GM13976 (cell line): ENCODE measurements around the gene PDE4D.

Experiments used
- DNase-seq: peaks from one replicate; pipeline ENCODE4 v3.0.0; 2012; ENCODE audit warnings: low spot score
- in situ Hi-C: fragments of 300-500 bp; cut with MboI; formaldehyde crosslinking; loops from one replicate; pipeline ENCODE4 v1.12.0; 2022; ENCODE audit warnings: low sequenced_read_pairs, mixed read lengths, inconsistent platforms; ENCODE audit not compliant: unreplicated experiment
- TF ChIP-seq, protein P1 (sequence below): IDR thresholded peaks from 2 replicates; pipeline ENCODE4 v1.5.1; 2012; ENCODE audit warnings: borderline replicate concordance, mild to moderate bottlenecking; ENCODE audit not compliant: insufficient read depth; ENCODE audit errors: extremely low read depth, missing control alignments, control extremely low read depth

PDE4D gene

DNA sequence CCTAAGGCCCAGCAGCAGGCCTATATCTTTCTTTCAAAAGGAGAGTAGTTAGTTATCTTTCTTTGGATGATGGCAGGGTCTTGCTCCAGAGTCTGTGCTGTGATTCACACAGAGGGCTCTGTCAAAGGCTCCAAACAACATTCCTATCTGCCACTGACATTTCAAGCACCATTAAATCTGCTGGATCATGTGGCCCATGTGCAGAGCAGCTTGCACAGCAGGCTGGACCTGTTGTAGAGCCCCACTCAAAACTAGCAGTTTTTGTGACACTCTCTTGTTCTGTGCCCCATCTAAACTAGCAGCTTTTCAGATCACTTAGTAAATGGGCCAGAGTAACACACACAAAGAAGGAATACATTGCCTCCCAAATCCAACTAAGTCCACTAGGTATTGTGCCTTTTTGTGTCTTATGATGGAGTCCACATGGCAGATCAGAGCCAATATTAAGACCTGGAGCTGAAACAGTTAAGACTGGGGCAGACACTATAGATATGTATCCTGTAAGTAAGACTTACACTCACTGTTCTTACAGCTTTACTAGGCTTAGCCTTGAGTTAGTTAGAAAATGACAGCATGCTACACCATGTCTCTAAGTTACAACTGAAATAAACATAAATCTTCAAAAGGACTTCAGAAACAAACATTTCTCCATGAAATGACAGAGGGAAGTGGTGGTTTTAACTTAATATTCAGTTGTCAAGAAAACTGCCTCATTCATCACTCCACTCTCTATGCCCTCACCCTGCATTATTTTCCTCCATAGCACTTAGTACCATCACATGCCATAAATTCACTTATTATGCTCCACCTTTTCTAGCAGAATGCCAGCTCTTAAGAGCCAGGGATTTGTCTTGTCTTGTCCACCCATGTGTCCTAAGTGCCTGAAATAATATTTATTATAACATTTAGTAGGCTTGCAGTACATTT, 909.7 kb downstream of the PDE4D start:
- DNase-seq, result no peak
- in situ Hi-C loops, result no loop called here
- TF ChIP-seq, protein P1, sequence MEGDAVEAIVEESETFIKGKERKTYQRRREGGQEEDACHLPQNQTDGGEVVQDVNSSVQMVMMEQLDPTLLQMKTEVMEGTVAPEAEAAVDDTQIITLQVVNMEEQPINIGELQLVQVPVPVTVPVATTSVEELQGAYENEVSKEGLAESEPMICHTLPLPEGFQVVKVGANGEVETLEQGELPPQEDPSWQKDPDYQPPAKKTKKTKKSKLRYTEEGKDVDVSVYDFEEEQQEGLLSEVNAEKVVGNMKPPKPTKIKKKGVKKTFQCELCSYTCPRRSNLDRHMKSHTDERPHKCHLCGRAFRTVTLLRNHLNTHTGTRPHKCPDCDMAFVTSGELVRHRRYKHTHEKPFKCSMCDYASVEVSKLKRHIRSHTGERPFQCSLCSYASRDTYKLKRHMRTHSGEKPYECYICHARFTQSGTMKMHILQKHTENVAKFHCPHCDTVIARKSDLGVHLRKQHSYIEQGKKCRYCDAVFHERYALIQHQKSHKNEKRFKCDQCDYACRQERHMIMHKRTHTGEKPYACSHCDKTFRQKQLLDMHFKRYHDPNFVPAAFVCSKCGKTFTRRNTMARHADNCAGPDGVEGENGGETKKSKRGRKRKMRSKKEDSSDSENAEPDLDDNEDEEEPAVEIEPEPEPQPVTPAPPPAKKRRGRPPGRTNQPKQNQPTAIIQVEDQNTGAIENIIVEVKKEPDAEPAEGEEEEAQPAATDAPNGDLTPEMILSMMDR, result no peak

DNA sequence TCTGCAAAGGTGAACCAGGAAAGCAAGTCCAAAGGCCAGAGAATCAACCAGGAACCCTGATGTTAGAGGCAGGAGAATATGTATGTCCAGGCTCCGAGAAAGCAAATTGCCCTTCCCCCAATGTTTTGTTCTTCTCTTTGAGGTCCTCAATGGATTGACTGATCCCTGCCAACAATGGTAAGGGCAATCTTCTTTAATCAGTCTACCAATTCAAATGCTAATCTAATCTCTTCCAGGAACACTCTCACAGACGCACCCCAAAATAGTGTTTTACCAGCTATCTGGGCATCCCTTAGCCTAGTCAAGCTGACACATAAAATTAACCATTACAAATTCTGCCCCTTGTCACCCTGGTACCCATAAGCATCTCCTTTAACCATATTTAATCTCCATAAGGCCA, 912.6 kb downstream of the PDE4D start:
- DNase-seq, result no peak
- in situ Hi-C loops, result no loop called here
- TF ChIP-seq, protein P1, result no peak

DNA sequence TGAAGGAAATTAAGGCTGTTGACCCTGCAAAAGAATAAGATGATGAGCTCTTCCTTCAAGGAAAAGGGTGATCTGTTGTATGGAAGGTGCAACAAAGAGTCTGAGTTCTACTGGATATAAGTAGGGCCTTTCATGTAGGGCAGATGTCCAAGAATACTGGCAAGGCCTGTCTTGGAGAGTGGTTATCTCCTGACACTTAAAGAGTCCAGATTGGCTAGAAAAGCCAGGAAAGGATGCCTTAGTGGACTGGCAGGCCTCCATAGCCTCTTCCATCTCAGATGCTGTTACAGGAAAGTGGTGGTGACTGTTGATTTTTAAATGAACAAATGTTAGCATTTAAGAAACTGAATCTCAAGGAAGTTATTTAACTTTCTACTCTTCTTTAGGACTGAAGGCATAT, 914.4 kb downstream of the PDE4D start:
- DNase-seq, result no peak
- TF ChIP-seq, protein P1, result no peak
- in situ Hi-C loops, result no loop called here

DNA sequence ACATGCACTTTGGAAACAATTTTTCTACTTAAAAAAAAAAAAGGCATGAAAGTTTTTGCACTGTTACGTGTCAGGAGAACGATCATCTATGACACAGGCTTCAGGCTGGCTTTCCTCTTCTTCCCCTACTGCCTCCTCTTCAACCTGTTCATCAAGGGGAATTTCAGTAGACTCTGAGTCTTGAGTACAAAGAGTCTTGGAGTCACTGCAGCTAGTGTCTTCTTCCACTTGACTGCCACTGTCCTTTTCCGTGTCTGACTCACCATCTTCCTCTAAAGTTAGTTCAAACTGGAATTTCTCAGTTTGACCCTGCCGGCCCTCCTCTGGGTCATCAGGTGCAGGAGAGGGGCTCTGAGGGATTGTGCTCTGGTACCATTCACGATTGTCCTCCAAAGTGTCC, 918.9 kb downstream of the PDE4D start:
- TF ChIP-seq, protein P1, result no peak
- DNase-seq, result no peak
- in situ Hi-C loops, result no loop called here

GRCh38 chr5:58974083-58974482, 919.4 kb downstream of the PDE4D start:
- in situ Hi-C loops, result no loop called here
- no peak for DNase-seq
- TF ChIP-seq, protein P1, result no peak

DNA sequence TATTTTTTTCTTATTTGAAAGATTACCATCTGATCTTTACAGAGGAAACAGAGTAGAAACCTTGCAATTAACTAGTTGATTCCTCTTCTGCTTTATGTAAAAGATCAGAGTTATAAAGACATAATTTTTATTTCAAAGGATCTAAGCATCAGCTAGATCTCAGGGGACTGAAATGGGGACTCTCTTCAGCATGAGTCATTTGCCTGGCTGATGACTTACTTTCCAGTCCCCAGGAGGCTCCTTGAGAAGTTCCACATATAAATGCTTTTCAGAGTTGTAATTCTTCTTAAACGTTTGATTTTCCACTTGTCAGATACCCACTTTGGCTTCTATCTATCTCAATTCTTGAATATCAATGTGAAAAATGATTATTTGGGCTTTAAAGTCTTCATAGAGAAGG, 921.2 kb downstream of the PDE4D start:
- DNase-seq, result no peak
- in situ Hi-C loops, result no loop called here
- TF ChIP-seq, protein P1, result no peak
